ENCODE results near the gene FARSB. TPM values are rescaled to one million over a fixed set of nuclear protein-coding genes. Genes with fewer than 3 reads are reported as not detected.

FARSB gene
- total RNA-seq, 1 experiment from 2014 or later, result 50.7 TPM

DNA sequence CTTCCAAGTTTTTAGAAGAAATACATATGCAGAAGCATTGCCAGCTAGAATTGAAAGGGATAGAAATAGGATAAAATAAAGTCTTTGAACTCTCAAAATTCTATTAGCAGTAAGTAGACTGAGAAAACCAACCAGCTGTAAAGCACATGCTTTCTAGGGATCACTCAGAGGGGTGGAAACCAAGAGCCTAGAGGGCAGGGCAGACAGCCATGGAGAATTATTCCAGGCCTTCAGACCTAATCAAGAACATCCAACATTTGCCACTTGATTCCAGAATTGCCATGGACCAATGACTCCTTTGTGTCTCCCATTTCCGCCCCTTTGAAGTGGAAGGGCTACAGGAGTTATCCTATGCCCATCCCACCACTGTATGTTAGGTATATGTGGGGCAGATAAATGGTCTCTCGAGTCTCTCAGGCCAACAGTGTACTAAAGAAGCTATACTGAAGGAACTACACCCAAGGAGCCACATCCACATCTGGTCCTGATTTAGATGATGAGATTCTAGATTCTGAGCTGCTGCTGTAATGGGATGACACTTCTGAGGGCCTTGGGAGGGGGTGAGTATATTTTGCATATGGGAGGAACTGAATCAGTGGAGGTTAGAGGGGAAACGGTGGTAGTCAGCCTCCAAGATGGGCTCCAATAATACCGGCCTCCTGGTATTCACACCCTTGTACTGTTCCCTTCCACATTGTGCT is 4.0 kb downstream of the FARSB start:
- H3K36me3 ChIP-seq (ENCODE audit: control insufficient read depth in 1 of 2, insufficient read depth in 2 of 2, low read length in 2 of 2), result peaks cover 3 to 8% of the 10 kb centered on the region in 2 experiments; a peak in 3 of 4 replicates
- TF ChIP-seq JUND (IDR thresholded peaks at IDR 0.05), result no peak
- peaks cover 88% of the 10 kb centered on the region for H3K79me2 ChIP-seq (ENCODE audit: insufficient read depth, low read length)
- CTCF ChIA-PET, result no interaction called here
- peaks cover 0 to 14% of the 10 kb centered on the region in 2 experiments; a peak in 2 of 4 replicates for H3K4me1 ChIP-seq (ENCODE audit: control insufficient read depth in 1 of 2, insufficient read depth in 2 of 2, low read length in 2 of 2)
- no peak overlapping the region for H3K4me3 ChIP-seq (replicated peaks in 1 of 2; ENCODE audit: low read depth in 1 of 2, low read length in 2 of 2)
- POLR2A ChIA-PET, result no interaction called here
- no TSS peak for BruUV-seq (replicated peaks)
- H3K27ac ChIP-seq (ENCODE audit: low read depth, low read length), result no peak overlapping the region
- RAD21 ChIA-PET (ENCODE audit: low non-redundant PET in 1 of 2, low total read pairs in 2 of 2, uncharacterized antibody in 2 of 2, unreplicated experiment in 2 of 2), result no interaction called here
- H3K4me2 ChIP-seq (ENCODE audit: low read length), result no peak overlapping the region
- DNase-seq (ENCODE audit: low read depth, low spot score) (no peak), ATAC-seq (no peak)
- no peak overlapping the region for H2AFZ ChIP-seq (ENCODE audit: low read depth, low read length, poor library complexity, severe bottlenecking)
- H3K9me3 ChIP-seq (ENCODE audit: control insufficient read depth in 1 of 2, insufficient read depth in 1 of 2, low read depth in 1 of 2, low read length in 2 of 2), result no peaks in the 10 kb centered on the region
- no peaks in the 10 kb centered on the region for H4K20me1 ChIP-seq (ENCODE audit: insufficient read depth)
- no peaks in the 10 kb centered on the region for H3K27me3 ChIP-seq (ENCODE audit: insufficient read depth, low read length)
- H3K9me2 ChIP-seq (ENCODE audit: insufficient read depth), result no peaks in the 10 kb centered on the region
- intact Hi-C loops (cut with micrococcal nuclease), result no loop called here
- H3K9ac ChIP-seq (ENCODE audit: low read length), result no peak overlapping the region

DNA sequence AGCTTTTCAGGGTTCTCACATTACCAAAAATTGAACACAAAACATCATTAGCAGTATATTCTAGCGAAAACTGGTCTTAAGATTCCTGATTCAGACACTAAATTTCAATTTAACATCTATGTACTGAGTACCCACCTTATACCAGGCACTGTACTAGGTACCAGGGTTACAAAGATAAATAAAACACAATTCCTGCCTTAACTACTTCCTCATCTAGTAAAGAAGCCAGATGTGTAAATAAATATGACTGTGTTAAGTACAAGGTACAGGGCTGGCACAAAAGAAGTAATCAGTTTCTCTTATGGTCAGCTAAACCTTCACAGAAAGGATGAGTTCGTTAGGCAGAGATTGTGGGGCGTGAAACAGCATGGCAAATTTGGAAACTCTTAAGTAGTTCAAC is 6.1 kb downstream of the FARSB start:
- BruUV-seq (replicated peaks), result no TSS peak
- CTCF ChIA-PET, result no interaction called here
- no peak overlapping the region for H3K4me3 ChIP-seq (replicated peaks in 1 of 2; ENCODE audit: low read depth in 1 of 2, low read length in 2 of 2)
- no peak for TF ChIP-seq ZNF274 (IDR thresholded peaks at IDR 0.05; ENCODE audit: low read depth, low read length)
- TF ChIP-seq CBX3 (IDR thresholded peaks at IDR 0.05; ENCODE audit: low read depth), result no peak
- TF ChIP-seq TCF7L2 (IDR thresholded peaks at IDR 0.05; ENCODE audit: borderline replicate concordance, extremely low read depth, insufficient read depth, insufficient read length), result no peak
- no peak for TF ChIP-seq EZH2 (IDR thresholded peaks at IDR 0.05)
- no peak for TF ChIP-seq RAD21 (IDR thresholded peaks at IDR 0.05; ENCODE audit: low read depth)
- no peak for TF ChIP-seq SRF (IDR thresholded peaks at IDR 0.05; ENCODE audit: low read depth)
- TF ChIP-seq, protein P1, sequence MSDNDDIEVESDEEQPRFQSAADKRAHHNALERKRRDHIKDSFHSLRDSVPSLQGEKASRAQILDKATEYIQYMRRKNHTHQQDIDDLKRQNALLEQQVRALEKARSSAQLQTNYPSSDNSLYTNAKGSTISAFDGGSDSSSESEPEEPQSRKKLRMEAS (IDR thresholded peaks at IDR 0.05), result no peak
- TF ChIP-seq, protein P2, sequence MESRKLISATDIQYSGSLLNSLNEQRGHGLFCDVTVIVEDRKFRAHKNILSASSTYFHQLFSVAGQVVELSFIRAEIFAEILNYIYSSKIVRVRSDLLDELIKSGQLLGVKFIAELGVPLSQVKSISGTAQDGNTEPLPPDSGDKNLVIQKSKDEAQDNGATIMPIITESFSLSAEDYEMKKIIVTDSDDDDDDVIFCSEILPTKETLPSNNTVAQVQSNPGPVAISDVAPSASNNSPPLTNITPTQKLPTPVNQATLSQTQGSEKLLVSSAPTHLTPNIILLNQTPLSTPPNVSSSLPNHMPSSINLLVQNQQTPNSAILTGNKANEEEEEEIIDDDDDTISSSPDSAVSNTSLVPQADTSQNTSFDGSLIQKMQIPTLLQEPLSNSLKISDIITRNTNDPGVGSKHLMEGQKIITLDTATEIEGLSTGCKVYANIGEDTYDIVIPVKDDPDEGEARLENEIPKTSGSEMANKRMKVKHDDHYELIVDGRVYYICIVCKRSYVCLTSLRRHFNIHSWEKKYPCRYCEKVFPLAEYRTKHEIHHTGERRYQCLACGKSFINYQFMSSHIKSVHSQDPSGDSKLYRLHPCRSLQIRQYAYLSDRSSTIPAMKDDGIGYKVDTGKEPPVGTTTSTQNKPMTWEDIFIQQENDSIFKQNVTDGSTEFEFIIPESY (IDR thresholded peaks at IDR 0.05; ENCODE audit: extremely low read depth, insufficient replicate concordance, low read length), result no peak
- TF ChIP-seq SP1 (IDR thresholded peaks at IDR 0.05; ENCODE audit: low read depth), result no peak
- TF ChIP-seq POLR2AphosphoS5 (IDR thresholded peaks at IDR 0.05; ENCODE audit: low read depth, low read length), result no peak
- no peak for TF ChIP-seq FOSL1 (IDR thresholded peaks at IDR 0.05; ENCODE audit: low read depth)
- no peak for TF ChIP-seq CEBPB (IDR thresholded peaks at IDR 0.05; ENCODE audit: low read depth)
- TF ChIP-seq, protein P3, sequence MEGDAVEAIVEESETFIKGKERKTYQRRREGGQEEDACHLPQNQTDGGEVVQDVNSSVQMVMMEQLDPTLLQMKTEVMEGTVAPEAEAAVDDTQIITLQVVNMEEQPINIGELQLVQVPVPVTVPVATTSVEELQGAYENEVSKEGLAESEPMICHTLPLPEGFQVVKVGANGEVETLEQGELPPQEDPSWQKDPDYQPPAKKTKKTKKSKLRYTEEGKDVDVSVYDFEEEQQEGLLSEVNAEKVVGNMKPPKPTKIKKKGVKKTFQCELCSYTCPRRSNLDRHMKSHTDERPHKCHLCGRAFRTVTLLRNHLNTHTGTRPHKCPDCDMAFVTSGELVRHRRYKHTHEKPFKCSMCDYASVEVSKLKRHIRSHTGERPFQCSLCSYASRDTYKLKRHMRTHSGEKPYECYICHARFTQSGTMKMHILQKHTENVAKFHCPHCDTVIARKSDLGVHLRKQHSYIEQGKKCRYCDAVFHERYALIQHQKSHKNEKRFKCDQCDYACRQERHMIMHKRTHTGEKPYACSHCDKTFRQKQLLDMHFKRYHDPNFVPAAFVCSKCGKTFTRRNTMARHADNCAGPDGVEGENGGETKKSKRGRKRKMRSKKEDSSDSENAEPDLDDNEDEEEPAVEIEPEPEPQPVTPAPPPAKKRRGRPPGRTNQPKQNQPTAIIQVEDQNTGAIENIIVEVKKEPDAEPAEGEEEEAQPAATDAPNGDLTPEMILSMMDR (IDR thresholded peaks at IDR 0.05 in 2 of 3, conservative IDR thresholded peaks at IDR 0.05 in 1 of 3; ENCODE audit: borderline replicate concordance in 1 of 3, insufficient read depth in 1 of 3, low read depth in 2 of 3, low read length in 2 of 3), result no peak
- TF ChIP-seq SIN3A (IDR thresholded peaks at IDR 0.05; ENCODE audit: low read depth), result no peak
- no peak for TF ChIP-seq EZH2phosphoT487 (IDR thresholded peaks at IDR 0.05; ENCODE audit: borderline replicate concordance)
- POLR2A ChIA-PET, result no interaction called here
- no peaks in the 10 kb centered on the region for H3K27me3 ChIP-seq (ENCODE audit: insufficient read depth, low read length)
- no peaks in the 10 kb centered on the region for H3K9me3 ChIP-seq (ENCODE audit: control insufficient read depth in 1 of 2, insufficient read depth in 1 of 2, low read depth in 1 of 2, low read length in 2 of 2)
- RAD21 ChIA-PET (ENCODE audit: low non-redundant PET in 1 of 2, low total read pairs in 2 of 2, uncharacterized antibody in 2 of 2, unreplicated experiment in 2 of 2), result no interaction called here
- peaks cover 93% of the 10 kb centered on the region for H3K79me2 ChIP-seq (ENCODE audit: insufficient read depth, low read length)
- peaks cover 9 to 18% of the 10 kb centered on the region in 2 experiments; a peak in 3 of 4 replicates for H3K36me3 ChIP-seq (ENCODE audit: control insufficient read depth in 1 of 2, insufficient read depth in 2 of 2, low read length in 2 of 2)
- H4K20me1 ChIP-seq (ENCODE audit: insufficient read depth), result peaks cover 4% of the 10 kb centered on the region; the same call in 1 of the 2 replicates
- no peak overlapping the region for H3K9ac ChIP-seq (ENCODE audit: low read length)
- intact Hi-C loops (cut with micrococcal nuclease), result no loop called here
- H3K9me2 ChIP-seq (ENCODE audit: insufficient read depth), result no peaks in the 10 kb centered on the region
- no peak overlapping the region for H3K27ac ChIP-seq (ENCODE audit: low read depth, low read length)
- no peak overlapping the region for H2AFZ ChIP-seq (ENCODE audit: low read depth, low read length, poor library complexity, severe bottlenecking)
- ATAC-seq (no peak), DNase-seq (ENCODE audit: low read depth, low spot score) (no peak)
- H3K4me2 ChIP-seq (ENCODE audit: low read length), result no peak overlapping the region
- peaks cover 0 to 14% of the 10 kb centered on the region in 2 experiments; a peak in 2 of 4 replicates for H3K4me1 ChIP-seq (ENCODE audit: control insufficient read depth in 1 of 2, insufficient read depth in 2 of 2, low read length in 2 of 2)
